ENCODE measurements around the gene NEDD9. TPM values are rescaled to one million over a fixed set of nuclear protein-coding genes. Genes with fewer than 3 reads are reported as not detected.
A peak's percentile ranks its signal among the peaks of the same experiment; 100 is the strongest.

The NEDD9 gene
- total and polyA plus RNA-seq, 3 experiments from 2014 or later, result 39.9 to 41.0 (median 40.2) TPM

DNA sequence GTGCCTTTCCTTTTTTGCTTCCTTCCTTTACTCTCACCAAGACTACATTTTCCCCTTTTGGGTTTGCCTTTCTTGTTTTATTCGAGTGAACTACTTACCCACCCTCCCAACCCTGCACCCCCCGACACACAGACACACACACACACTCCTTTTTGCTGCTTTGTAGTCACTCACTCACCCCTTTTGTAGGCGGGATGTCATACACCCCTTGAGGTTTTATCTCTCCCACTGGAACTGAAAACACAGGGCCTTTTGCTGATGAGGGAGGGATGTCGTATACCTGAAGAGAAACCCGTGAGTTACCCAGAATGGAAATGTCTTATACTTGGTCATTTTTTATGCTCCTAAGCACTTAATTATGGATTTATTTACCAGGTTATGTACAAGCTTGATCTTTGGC, 40.3 kb downstream of the NEDD9 start:
- H3K27ac ChIP-seq (ENCODE audit: low read depth, low read length), result no peak overlapping the region
- no peaks in the 10 kb centered on the region for H3K9me3 Mint-ChIP-seq
- peaks cover 4 to 14% (median 5%) of the 10 kb centered on the region in 3 donors for H3K4me1 Mint-ChIP-seq
- peaks cover 21 to 77% (median 30%) of the 10 kb centered on the region in 3 donors for H3K36me3 Mint-ChIP-seq
- no peaks in the 10 kb centered on the region for H3K9me3 ChIP-seq (ENCODE audit: low read length)
- ChIA-PET CTCF (interaction anchor here (1.0 kb wide), 1 partner anchor 14 kb away, joined by 3 read pairs; no protein-coding TSS in a partner anchor), POLR2A (no interaction called here)
- H3K27me3 Mint-ChIP-seq, result peaks cover 0 to 2% of the 10 kb centered on the region in 2 donors
- peak overlapping the region in 2 of 8 donors; percentile 5 to 14 for H3K27ac Mint-ChIP-seq
- no peak overlapping the region for H3K4me3 ChIP-seq (ENCODE audit: low read length)
- H3K4me3 Mint-ChIP-seq, result no peak overlapping the region
- H3K36me3 ChIP-seq (ENCODE audit: insufficient read depth, low read length), result peaks cover 35% of the 10 kb centered on the region
- no peaks in the 10 kb centered on the region for H3K4me1 ChIP-seq (ENCODE audit: insufficient read depth, low read length)
- H3K27me3 ChIP-seq (ENCODE audit: insufficient read depth, low read length, poor library complexity, severe bottlenecking), result no peaks in the 10 kb centered on the region
- DNase-seq, result no peak

DNA sequence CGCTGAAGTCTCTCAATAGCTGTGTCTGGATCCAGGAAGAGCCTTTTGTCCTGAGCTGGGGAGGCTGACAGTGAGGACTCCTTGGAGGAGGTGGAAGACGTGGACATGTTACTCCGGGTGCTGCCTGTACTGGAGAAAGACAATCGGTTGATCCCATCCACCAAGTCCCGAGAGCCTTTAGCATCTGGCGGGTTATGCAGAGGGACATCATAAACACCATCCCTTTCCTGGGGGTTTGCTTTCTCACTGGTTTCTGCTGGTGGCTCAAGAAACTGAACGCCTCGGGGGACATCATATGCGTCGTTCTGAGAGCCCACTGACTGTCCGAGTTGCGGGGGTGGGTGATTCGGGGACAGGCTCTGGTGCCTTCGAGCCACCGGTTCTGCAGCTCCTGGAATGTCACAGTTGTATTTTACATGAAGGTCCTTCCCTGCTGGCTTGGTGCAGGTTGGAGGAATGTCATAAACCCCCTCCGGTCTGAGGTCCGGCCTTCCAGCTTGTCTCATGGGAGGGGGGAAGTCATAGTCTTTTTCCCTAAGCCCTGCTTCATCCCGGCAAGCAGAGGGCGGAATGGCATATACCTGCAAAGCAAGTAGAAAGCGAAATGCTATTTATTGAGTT, 41.7 kb downstream of the NEDD9 start:
- no peaks in the 10 kb centered on the region for H3K27me3 ChIP-seq (ENCODE audit: insufficient read depth, low read length, poor library complexity, severe bottlenecking)
- peaks cover 22 to 81% (median 35%) of the 10 kb centered on the region in 3 donors for H3K36me3 Mint-ChIP-seq
- CTCF ChIA-PET, result interaction anchor here (1.0 kb wide), 1 partner anchor 18 kb away, joined by 3 read pairs; no protein-coding TSS in a partner anchor
- H3K27me3 Mint-ChIP-seq, result peaks cover 0 to 2% of the 10 kb centered on the region in 2 donors
- no peaks in the 10 kb centered on the region for H3K9me3 Mint-ChIP-seq
- H3K27ac Mint-ChIP-seq, result peak overlapping the region in 3 of 8 donors; percentile 5 to 78 (median 68)
- POLR2A ChIA-PET, result no interaction called here
- H3K27ac ChIP-seq (ENCODE audit: low read depth, low read length), result no peak overlapping the region
- no peaks in the 10 kb centered on the region for H3K4me1 ChIP-seq (ENCODE audit: insufficient read depth, low read length)
- H3K4me1 Mint-ChIP-seq, result peaks cover 0 to 10% (median 5%) of the 10 kb centered on the region in 3 donors
- no peaks in the 10 kb centered on the region for H3K9me3 ChIP-seq (ENCODE audit: low read length)
- H3K36me3 ChIP-seq (ENCODE audit: insufficient read depth, low read length), result peaks cover 43% of the 10 kb centered on the region
- no peak overlapping the region for H3K4me3 Mint-ChIP-seq
- H3K4me3 ChIP-seq (ENCODE audit: low read length), result no peak overlapping the region
- DNase-seq, result no peak

DNA sequence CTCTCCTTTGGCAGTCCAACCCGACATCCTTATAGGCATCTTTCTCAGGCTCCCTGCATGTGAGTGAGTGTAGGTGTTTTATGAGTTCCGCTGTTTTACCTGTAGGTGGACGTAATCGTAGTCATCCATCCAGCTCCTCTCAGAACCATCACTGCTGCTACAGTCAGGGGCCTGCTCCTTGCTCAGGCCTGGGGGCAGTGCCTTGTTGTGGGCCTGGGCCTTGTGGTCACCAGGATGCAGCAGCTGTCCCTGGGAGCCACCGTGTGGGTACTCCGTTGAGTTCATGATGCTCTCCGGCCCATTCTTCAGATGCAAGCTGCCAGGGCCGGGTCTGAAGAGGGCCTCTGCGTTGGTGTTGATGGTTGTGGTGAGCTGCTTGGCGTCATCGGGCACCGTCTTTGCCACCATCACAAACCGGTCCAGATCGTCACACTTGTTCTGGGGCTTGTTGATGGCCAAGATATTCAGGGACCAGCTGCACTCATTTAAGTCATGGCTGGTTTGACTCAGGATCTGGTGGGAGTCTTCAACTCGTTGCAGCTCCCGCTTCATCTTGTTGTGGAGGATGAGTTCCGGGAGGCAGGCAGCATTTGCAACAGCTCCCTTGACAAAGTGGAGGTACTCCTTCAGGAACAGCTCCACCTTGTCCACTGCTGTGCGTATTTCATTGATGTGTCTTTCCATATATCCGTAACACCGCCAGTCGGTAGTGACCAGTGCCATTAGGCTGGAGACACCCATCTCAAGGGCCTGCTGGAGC, 42.4 kb downstream of the NEDD9 start:
- H3K4me3 Mint-ChIP-seq, result no peak overlapping the region
- peaks cover 0 to 2% (median 0%) of the 10 kb centered on the region in 5 donors for H3K9me3 Mint-ChIP-seq
- Histone ChIP-seq H3K36me3 (ENCODE audit: insufficient read depth, low read length) (peaks cover 50% of the 10 kb centered on the region), H3K4me3 (ENCODE audit: low read length) (no peak overlapping the region), H3K4me1 (ENCODE audit: insufficient read depth, low read length) (no peaks in the 10 kb centered on the region), H3K9me3 (ENCODE audit: low read length) (no peaks in the 10 kb centered on the region), H3K27me3 (ENCODE audit: insufficient read depth, low read length, poor library complexity, severe bottlenecking) (no peaks in the 10 kb centered on the region), H3K27ac (ENCODE audit: low read depth, low read length) (no peak overlapping the region)
- H3K4me1 Mint-ChIP-seq, result peaks cover 0 to 4% (median 3%) of the 10 kb centered on the region in 3 donors
- DNase-seq, result no peak
- H3K36me3 Mint-ChIP-seq, result peaks cover 29 to 87% (median 40%) of the 10 kb centered on the region in 3 donors
- ChIA-PET CTCF (interaction anchor here (1.0 kb wide), 1 partner anchor 17 kb away, joined by 3 read pairs; no protein-coding TSS in a partner anchor), POLR2A (no interaction called here)
- H3K27me3 Mint-ChIP-seq, result peaks cover 0 to 2% of the 10 kb centered on the region in 2 donors
- peak overlapping the region in 2 of 8 donors; percentile 12 to 59 for H3K27ac Mint-ChIP-seq

GRCh38 chr6:11188161-11188915, 44.1 kb downstream of the NEDD9 start:
- DNase-seq, result no peak
- H3K4me1 Mint-ChIP-seq, result no peaks in the 10 kb centered on the region
- Histone ChIP-seq H3K4me1 (ENCODE audit: insufficient read depth, low read length) (no peaks in the 10 kb centered on the region), H3K27ac (ENCODE audit: low read depth, low read length) (no peak overlapping the region), H3K9me3 (ENCODE audit: low read length) (no peaks in the 10 kb centered on the region), H3K4me3 (ENCODE audit: low read length) (no peak overlapping the region), H3K36me3 (ENCODE audit: insufficient read depth, low read length) (peaks cover 51% of the 10 kb centered on the region), H3K27me3 (ENCODE audit: insufficient read depth, low read length, poor library complexity, severe bottlenecking) (no peaks in the 10 kb centered on the region)
- peaks cover 41 to 93% (median 48%) of the 10 kb centered on the region in 3 donors for H3K36me3 Mint-ChIP-seq
- CTCF ChIA-PET, result interaction anchor here (1.2 to 2.3 kb wide), 3 partner anchors 10 to 308 kb away, joined by 3 to 7 read pairs (median 3); no protein-coding TSS in a partner anchor
- H3K27ac Mint-ChIP-seq, result peak overlapping the region in 5 of 8 donors; percentile 6 to 67 (median 18)
- peaks cover 0 to 2% (median 0%) of the 10 kb centered on the region in 5 donors for H3K9me3 Mint-ChIP-seq
- POLR2A ChIA-PET, result no interaction called here
- H3K4me3 Mint-ChIP-seq, result no peak overlapping the region
- no peaks in the 10 kb centered on the region for H3K27me3 Mint-ChIP-seq

GRCh38 chr6:11187301-11187700, 45.2 kb downstream of the NEDD9 start:
- ChIA-PET POLR2A (no interaction called here), CTCF (interaction anchor here (1.2 to 2.3 kb wide), 3 partner anchors 9 to 309 kb away, joined by 3 to 7 read pairs (median 3); no protein-coding TSS in a partner anchor)
- peak overlapping the region in 3 of 8 donors; percentile 19 to 68 (median 30) for H3K27ac Mint-ChIP-seq
- H3K4me1 Mint-ChIP-seq, result no peaks in the 10 kb centered on the region
- peaks cover 51% of the 10 kb centered on the region for H3K36me3 ChIP-seq (ENCODE audit: insufficient read depth, low read length)
- H3K9me3 Mint-ChIP-seq, result peaks cover 0 to 5% (median 2%) of the 10 kb centered on the region in 5 donors
- H3K9me3 ChIP-seq (ENCODE audit: low read length), result no peaks in the 10 kb centered on the region
- no peak overlapping the region for H3K4me3 ChIP-seq (ENCODE audit: low read length)
- no peak for DNase-seq
- peaks cover 49 to 94% (median 51%) of the 10 kb centered on the region in 3 donors for H3K36me3 Mint-ChIP-seq
- no peaks in the 10 kb centered on the region for H3K27me3 Mint-ChIP-seq
- H3K4me1 ChIP-seq (ENCODE audit: insufficient read depth, low read length), result no peaks in the 10 kb centered on the region
- no peak overlapping the region for H3K27ac ChIP-seq (ENCODE audit: low read depth, low read length)
- no peak overlapping the region for H3K4me3 Mint-ChIP-seq
- H3K27me3 ChIP-seq (ENCODE audit: insufficient read depth, low read length, poor library complexity, severe bottlenecking), result no peaks in the 10 kb centered on the region

DNA sequence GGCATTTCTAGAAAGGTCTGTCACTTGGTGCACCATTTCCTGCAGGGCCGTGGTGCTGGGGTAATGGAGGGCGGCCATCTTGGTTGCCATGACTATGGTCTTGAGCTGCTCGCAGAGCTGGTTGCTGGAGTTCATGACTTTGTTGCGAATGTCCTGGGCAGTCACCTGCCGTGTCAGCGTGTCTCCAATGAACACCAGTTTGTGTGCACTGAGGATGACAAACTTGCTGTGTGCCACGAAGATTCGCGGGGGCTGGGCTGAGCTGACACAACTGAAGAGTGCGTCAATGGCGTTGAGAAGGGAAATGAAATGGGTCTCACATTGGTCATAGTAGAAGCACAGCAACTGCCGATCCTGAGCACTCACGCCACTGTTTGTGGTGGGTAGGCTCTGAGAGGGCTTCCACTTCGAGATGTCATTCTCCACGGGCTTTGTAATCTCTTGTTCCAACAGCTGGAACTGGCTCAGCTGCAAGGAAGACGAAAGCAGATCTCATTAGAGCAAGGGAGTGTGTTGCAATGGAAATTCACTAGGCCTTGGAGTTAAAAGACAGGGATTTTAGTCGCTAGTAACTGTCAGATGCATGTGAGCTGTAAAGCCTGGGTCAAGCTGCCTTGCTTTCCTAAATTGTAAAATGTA, 47.1 kb downstream of the NEDD9 start:
- DNase-seq, result no peak

GRCh38 chr6:11183761-11184362, 48.6 kb downstream of the NEDD9 start:
- Histone ChIP-seq H3K4me1 (ENCODE audit: insufficient read depth, low read length) (no peaks in the 10 kb centered on the region), H3K27ac (ENCODE audit: low read depth, low read length) (no peak overlapping the region), H3K4me3 (ENCODE audit: low read length) (no peak overlapping the region), H3K36me3 (ENCODE audit: insufficient read depth, low read length) (peaks cover 31% of the 10 kb centered on the region), H3K27me3 (ENCODE audit: insufficient read depth, low read length, poor library complexity, severe bottlenecking) (no peaks in the 10 kb centered on the region), H3K9me3 (ENCODE audit: low read length) (no peaks in the 10 kb centered on the region)
- Mint-ChIP-seq H3K4me3 (no peak overlapping the region), H3K27me3 (no peaks in the 10 kb centered on the region), H3K36me3 (peaks cover 40 to 64% (median 57%) of the 10 kb centered on the region in 3 donors), H3K4me1 (no peaks in the 10 kb centered on the region), H3K9me3 (peaks cover 5 to 21% (median 8%) of the 10 kb centered on the region in 5 donors), H3K27ac (peak overlapping the region in 1 of 8 donors; percentile 27)
- POLR2A ChIA-PET, result no interaction called here
- CTCF ChIA-PET, result interaction anchor here (0.7 to 1.3 kb wide), 2 partner anchors 11 to 37 kb away, joined by 3 to 6 read pairs; no protein-coding TSS in a partner anchor
- DNase-seq, result no peak

More for the DNA sequence above, 47.1 kb downstream of the NEDD9 start:
- peaks cover 5 to 21% (median 8%) of the 10 kb centered on the region in 5 donors for H3K9me3 Mint-ChIP-seq
- H3K4me1 ChIP-seq (ENCODE audit: insufficient read depth, low read length), result no peaks in the 10 kb centered on the region
- H3K27me3 Mint-ChIP-seq, result no peaks in the 10 kb centered on the region
- no peak overlapping the region for H3K4me3 ChIP-seq (ENCODE audit: low read length)
- H3K36me3 Mint-ChIP-seq, result peaks cover 42 to 79% (median 57%) of the 10 kb centered on the region in 3 donors
- H3K27ac Mint-ChIP-seq, result no peak overlapping the region
- H3K4me3 Mint-ChIP-seq, result no peak overlapping the region
- H3K27ac ChIP-seq (ENCODE audit: low read depth, low read length), result no peak overlapping the region
- H3K9me3 ChIP-seq (ENCODE audit: low read length), result no peaks in the 10 kb centered on the region
- H3K4me1 Mint-ChIP-seq, result no peaks in the 10 kb centered on the region
- H3K27me3 ChIP-seq (ENCODE audit: insufficient read depth, low read length, poor library complexity, severe bottlenecking), result no peaks in the 10 kb centered on the region
- peaks cover 40% of the 10 kb centered on the region for H3K36me3 ChIP-seq (ENCODE audit: insufficient read depth, low read length)
- ChIA-PET POLR2A (no interaction called here), CTCF (interaction anchor here (0.8 kb wide), 1 partner anchor 311 kb away, joined by 3 read pairs; no protein-coding TSS in a partner anchor)

Data from CD8-positive, alpha-beta memory T cell (primary cell).